SK-N-SH treated with all-trans-retinoic acid at 6 μM for 48 hours (cell line): Measurements from ENCODE around the gene HAUS1.

Experiments used
- ATAC-seq: fragments of 200-7000 bp; cut with Tn5 transposase; 3 replicates; pipeline ENCODE4 v1.9.1; 2020; ENCODE audit warnings: mild to moderate bottlenecking, moderate library complexity
- ARNTL ChIP-seq: fragments of 450-650 bp; formaldehyde crosslinking; IDR thresholded peaks from 2 replicates; pipeline ENCODE4 v1.5.0; 2020; ENCODE audit warnings: low read depth, mild to moderate bottlenecking, moderate library complexity, borderline replicate concordance
- BACH2 ChIP-seq: fragments of 250-450 bp; sonication (Bioruptor Pico); IDR thresholded peaks from 2 replicates; pipeline ENCODE4 v1.9.0; 2021; ENCODE audit warnings: mild to moderate bottlenecking, borderline replicate concordance
- CREB5 ChIP-seq: fragments of 250-450 bp; sonication (Bioruptor Pico); IDR thresholded peaks from 2 replicates; pipeline ENCODE4 v1.5.1; 2020; ENCODE audit warnings: low read depth, mild to moderate bottlenecking, moderate library complexity
- CSDC2 ChIP-seq: fragments of 250-450 bp; sonication (Bioruptor Pico); IDR thresholded peaks from 2 replicates; pipeline ENCODE4 v1.5.0; 2020; ENCODE audit warnings: mild to moderate bottlenecking, moderate library complexity
- CSRNP3 ChIP-seq: fragments of 250-450 bp; sonication (Bioruptor Pico); IDR thresholded peaks from 2 replicates; pipeline ENCODE4 v1.5.1; 2021; ENCODE audit warnings: mild to moderate bottlenecking, moderate library complexity
- ESRRG ChIP-seq: fragments of 250-450 bp; sonication (Bioruptor Pico); IDR thresholded peaks from 2 replicates; pipeline ENCODE4 v1.6.1; 2021; ENCODE audit warnings: mild to moderate bottlenecking
- GLIS3 ChIP-seq: fragments of 250-450 bp; sonication (Bioruptor Pico); IDR thresholded peaks from 2 replicates; pipeline ENCODE4 v1.5.0; 2020; ENCODE audit warnings: mild to moderate bottlenecking, moderate library complexity
- ISL1 ChIP-seq: fragments of 250-450 bp; sonication (Bioruptor Pico); IDR thresholded peaks from 2 replicates; pipeline ENCODE4 v2.1.2; 2022; ENCODE audit warnings: mild to moderate bottlenecking, moderate library complexity
- OSR1 ChIP-seq: fragments of 250-450 bp; sonication (Bioruptor Pico); IDR thresholded peaks from 2 replicates; pipeline ENCODE4 v1.8.0; 2022; ENCODE audit warnings: moderate library complexity, mild to moderate bottlenecking, inconsistent platforms
- PATZ1 ChIP-seq: fragments of 250-450 bp; sonication (Bioruptor Pico); IDR thresholded peaks from 2 replicates; pipeline ENCODE4 v1.8.0; 2020; ENCODE audit warnings: mild to moderate bottlenecking, moderate library complexity, borderline replicate concordance
- POU6F1 ChIP-seq: fragments of 250-450 bp; sonication (Bioruptor Pico); IDR thresholded peaks from 2 replicates; pipeline ENCODE4 v1.8.0; 2021; ENCODE audit warnings: low read depth, mild to moderate bottlenecking, moderate library complexity, borderline replicate concordance
- PPARA ChIP-seq: fragments of 250-450 bp; sonication (Bioruptor Pico); IDR thresholded peaks from 2 replicates; pipeline ENCODE4 v1.5.0; 2020; ENCODE audit warnings: mild to moderate bottlenecking, borderline replicate concordance
- RARB ChIP-seq: fragments of 250-450 bp; sonication (Bioruptor Pico); IDR thresholded peaks from 2 replicates; pipeline ENCODE4 v1.8.0; 2021; ENCODE audit warnings: mild to moderate bottlenecking, moderate library complexity
- SNAI2 ChIP-seq: fragments of 250-450 bp; sonication (Bioruptor Pico); IDR thresholded peaks from 2 replicates; pipeline ENCODE4 v1.5.0; 2020; ENCODE audit warnings: mild to moderate bottlenecking, moderate library complexity
- TCF4 ChIP-seq: fragments of 250-450 bp; sonication (Bioruptor Pico); IDR thresholded peaks from 2 replicates; pipeline ENCODE4 v1.8.0; 2021; ENCODE audit warnings: mild to moderate bottlenecking, moderate library complexity, borderline replicate concordance
- TSHZ2 ChIP-seq: fragments of 250-450 bp; sonication (Bioruptor Pico); IDR thresholded peaks from 2 replicates; pipeline ENCODE4 v1.5.0; 2020; ENCODE audit warnings: mild to moderate bottlenecking, moderate library complexity
- ZC3H10 ChIP-seq: fragments of 250-450 bp; sonication (Bioruptor Pico); IDR thresholded peaks from 2 replicates; pipeline ENCODE4 v1.5.1; 2021; ENCODE audit warnings: mild to moderate bottlenecking, moderate library complexity
- ZFP3 ChIP-seq: fragments of 250-450 bp; sonication (Bioruptor Pico); IDR thresholded peaks from 2 replicates; pipeline ENCODE4 v1.5.0; 2020; ENCODE audit warnings: mild to moderate bottlenecking, moderate library complexity
- ZFP30 ChIP-seq: fragments of 450-650 bp; formaldehyde crosslinking; IDR thresholded peaks from 2 replicates; pipeline ENCODE4 v1.5.0; 2022; ENCODE audit warnings: mild to moderate bottlenecking, moderate library complexity
- ZNF565 ChIP-seq: fragments of 450-650 bp; formaldehyde crosslinking; conservative IDR thresholded peaks from 2 replicates; pipeline ENCODE4 v1.5.0; 2020; ENCODE audit warnings: low read depth, mild to moderate bottlenecking, moderate library complexity
- ZNF70 ChIP-seq: fragments of 450-650 bp; formaldehyde crosslinking; IDR thresholded peaks from 2 replicates; pipeline ENCODE4 v1.5.0; 2020; ENCODE audit warnings: mild to moderate bottlenecking, moderate library complexity

Gene HAUS1

DNA sequence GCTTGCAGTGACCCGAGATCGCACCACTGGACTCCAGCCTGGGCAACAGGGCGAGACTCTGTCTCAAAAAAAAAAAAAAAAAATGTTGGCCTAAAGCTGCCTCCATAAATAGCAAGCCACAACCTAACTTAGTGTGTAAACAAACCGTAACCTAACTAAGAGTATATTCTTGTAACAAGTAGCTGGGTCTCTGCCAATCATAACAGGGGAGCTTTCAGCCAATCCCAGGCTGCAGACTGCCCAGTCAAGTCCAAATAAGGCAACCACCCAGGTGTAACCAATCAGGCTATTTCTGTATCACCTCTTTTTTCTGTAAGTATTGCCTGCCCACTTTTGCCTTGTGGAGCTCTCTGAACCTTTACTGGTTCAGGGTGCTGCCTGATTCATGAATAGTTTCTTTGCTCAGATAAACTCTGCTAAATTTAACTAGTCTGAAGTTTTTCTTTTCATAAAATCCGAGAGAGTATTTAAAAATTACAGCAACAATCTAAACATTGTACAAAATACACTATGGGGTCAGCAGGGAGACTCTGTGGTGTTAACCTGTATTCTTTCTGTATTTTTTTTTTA lies 36.7 kb upstream of the HAUS1 start:
- no peak for TF ChIP-seq ISL1 (CRISPR knock-in tag)
- no peak for TF ChIP-seq PATZ1 (CRISPR knock-in tag)
- no peak for TF ChIP-seq ZNF70 (CRISPR knock-in tag)
- no peak for TF ChIP-seq BACH2 (CRISPR knock-in tag)
- no peak for TF ChIP-seq ARNTL (CRISPR knock-in tag)
- no peak for TF ChIP-seq CSRNP3 (CRISPR knock-in tag)
- TF ChIP-seq TSHZ2 (CRISPR knock-in tag), result no peak
- no peak for TF ChIP-seq RARB (CRISPR knock-in tag)
- no peak for TF ChIP-seq ZFP30 (CRISPR knock-in tag)
- no peak for TF ChIP-seq CREB5
- TF ChIP-seq OSR1 (CRISPR knock-in tag), result no peak
- no peak for TF ChIP-seq GLIS3 (CRISPR knock-in tag)
- no peak for TF ChIP-seq CSDC2 (CRISPR knock-in tag)
- no peak for TF ChIP-seq SNAI2 (CRISPR knock-in tag)
- no peak for TF ChIP-seq ZFP3 (CRISPR knock-in tag)
- ATAC-seq, result no peak

GRCh38 chr18:46068763-46069162 lies 35.4 kb upstream of the HAUS1 start:
- no peak for TF ChIP-seq SNAI2 (CRISPR knock-in tag)
- no peak for TF ChIP-seq ZFP30 (CRISPR knock-in tag)
- no peak for TF ChIP-seq TSHZ2 (CRISPR knock-in tag)
- TF ChIP-seq ZC3H10 (CRISPR knock-in tag), result no peak
- TF ChIP-seq RARB (CRISPR knock-in tag), result no peak
- TF ChIP-seq ESRRG (CRISPR knock-in tag), result no peak
- no peak for TF ChIP-seq ZNF70 (CRISPR knock-in tag)
- TF ChIP-seq ARNTL (CRISPR knock-in tag), result no peak
- no peak for TF ChIP-seq OSR1 (CRISPR knock-in tag)
- no peak for TF ChIP-seq ZNF565 (CRISPR knock-in tag)
- no peak for TF ChIP-seq BACH2 (CRISPR knock-in tag)
- no peak for TF ChIP-seq GLIS3 (CRISPR knock-in tag)
- no peak for TF ChIP-seq CSDC2 (CRISPR knock-in tag)
- TF ChIP-seq PPARA, result no peak
- TF ChIP-seq PATZ1 (CRISPR knock-in tag), result no peak
- no peak for TF ChIP-seq ZFP3 (CRISPR knock-in tag)
- TF ChIP-seq ISL1 (CRISPR knock-in tag), result no peak
- TF ChIP-seq POU6F1 (CRISPR knock-in tag), result no peak
- TF ChIP-seq TCF4, result no peak
- TF ChIP-seq, all 23 proteins: peak for 0
- ATAC-seq, result no peak
